Mesodermal cell (in vitro differentiated cells): ENCODE measurements around the gene PTRH2. TPM values are rescaled to one million over a fixed set of nuclear protein-coding genes. Genes with fewer than 3 reads are reported as not detected.
"Not testable (repeated sequence)": the region's sequence is repeated elsewhere in the genome, so short reads cannot be mapped to it uniquely, and the experiment has no call there.

Experiments
- H3K27ac ChIP-seq: 2 replicates; pipeline ENCODE4 v1.7.0; 2013; ENCODE audit warnings: mild to moderate bottlenecking, low read depth, low read length, moderate library complexity; ENCODE audit not compliant: severe bottlenecking
- H3K36me3 ChIP-seq: 2 replicates; pipeline ENCODE4 v1.7.1; 2013; ENCODE audit warnings: mild to moderate bottlenecking, low read length, moderate library complexity; ENCODE audit not compliant: control insufficient read depth, insufficient read depth
- H3K4me1 ChIP-seq: one replicate; pipeline ENCODE4 v1.7.1; 2013; ENCODE audit warnings: mild to moderate bottlenecking, low read length; ENCODE audit not compliant: insufficient read depth, control insufficient read depth, poor library complexity, severe bottlenecking
- H3K4me3 ChIP-seq: 2 replicates; pipeline ENCODE4 v1.7.0; 2013; ENCODE audit warnings: low read length, control low read depth, mild to moderate bottlenecking; ENCODE audit not compliant: insufficient read depth, poor library complexity, severe bottlenecking; ENCODE audit errors: extremely low read depth
- H3K9me3 ChIP-seq: 2 replicates; pipeline ENCODE4 v1.7.1; 2013; ENCODE audit warnings: mild to moderate bottlenecking, low read length, moderate library complexity; ENCODE audit not compliant: control insufficient read depth
- WGBS, 2 experiments: methylation state at CpG; one replicate each; pipeline ENCODE4 v1.1.5; 2013; ENCODE audit warnings: missing lambda C conversion rate in 2 of 2; ENCODE audit not compliant: insufficient coverage in 2 of 2; 5-methylcytosine and 5-hydroxymethylcytosine counted together
- polyA plus RNA-seq, 2 experiments: library from polyadenylated mRNA; stranded (reverse); fragments of 50-300 nt; gene quantifications; one replicate each; pipeline ENCODE4 v1.2.3, GENCODE V29; 2013

Gene PTRH2
- 27.4 TPM for polyA plus RNA-seq (2013, experiment 1 of 2)
- polyA plus RNA-seq (2013, experiment 2 of 2): 27.3 TPM

DNA sequence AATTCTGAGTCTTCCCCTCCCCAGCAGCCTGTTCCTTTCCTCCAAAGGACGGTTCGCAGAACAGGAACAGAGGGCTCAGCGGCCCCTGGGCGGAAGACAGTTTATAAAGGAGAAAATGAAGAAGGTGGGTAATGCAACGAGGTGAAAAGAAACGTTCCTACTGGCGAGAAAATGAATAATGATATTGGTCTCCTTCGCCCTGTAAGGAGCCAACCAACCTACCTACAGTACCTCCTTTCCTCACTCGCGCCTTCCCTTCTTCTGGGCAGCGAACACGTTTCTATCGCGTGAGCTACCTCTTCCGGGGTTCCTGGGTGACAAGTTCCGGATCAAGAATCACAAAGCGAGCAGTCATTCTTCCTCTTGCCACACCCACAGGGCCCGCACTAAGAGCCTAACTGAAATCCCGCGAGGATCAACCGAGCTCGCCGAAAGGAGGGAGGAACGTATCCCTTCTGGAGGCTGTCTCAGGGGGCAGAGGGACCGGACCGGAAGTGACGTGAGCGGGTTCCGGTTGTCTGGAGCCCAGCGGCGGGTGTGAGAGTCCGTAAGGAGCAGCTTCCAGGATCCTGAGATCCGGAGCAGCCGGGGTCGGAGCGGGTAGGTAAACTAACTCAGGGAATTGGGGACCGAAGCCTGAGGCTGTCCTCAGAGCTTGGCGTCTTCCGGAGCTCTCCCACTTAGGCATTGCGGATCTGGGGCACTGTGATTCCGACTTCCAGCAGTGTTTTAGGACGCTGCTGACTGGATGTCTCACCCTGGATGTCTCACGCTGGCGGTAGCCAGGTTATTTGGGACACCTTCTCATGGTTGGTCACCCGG, at the start of gene PTRH2, which contains the start of gene VMP1:
TSS of gene PTRH2 (minus strand) at position 282 of the 822 bp plus-strand sequence. CDS start 9,452 bp downstream, outside the sequence.
TSS of gene VMP1 (plus strand) at position 506 of the 822 bp plus-strand sequence. CDS start 23,793 bp downstream, outside the sequence.
- Histone ChIP-seq H3K4me1 (peaks cover 3% of the 10 kb centered on the region), H3K9me3 (no peaks in the 10 kb centered on the region), H3K4me3 (peak within 1 kb of the TSS; percentile 92), H3K36me3 (peaks cover 26% of the 10 kb centered on the region), H3K27ac (peak within 1 kb of the TSS; percentile 96)
- WGBS, 2 experiments: 0% methylated on average over 33 to 35 of the region's 45 CpGs

DNA sequence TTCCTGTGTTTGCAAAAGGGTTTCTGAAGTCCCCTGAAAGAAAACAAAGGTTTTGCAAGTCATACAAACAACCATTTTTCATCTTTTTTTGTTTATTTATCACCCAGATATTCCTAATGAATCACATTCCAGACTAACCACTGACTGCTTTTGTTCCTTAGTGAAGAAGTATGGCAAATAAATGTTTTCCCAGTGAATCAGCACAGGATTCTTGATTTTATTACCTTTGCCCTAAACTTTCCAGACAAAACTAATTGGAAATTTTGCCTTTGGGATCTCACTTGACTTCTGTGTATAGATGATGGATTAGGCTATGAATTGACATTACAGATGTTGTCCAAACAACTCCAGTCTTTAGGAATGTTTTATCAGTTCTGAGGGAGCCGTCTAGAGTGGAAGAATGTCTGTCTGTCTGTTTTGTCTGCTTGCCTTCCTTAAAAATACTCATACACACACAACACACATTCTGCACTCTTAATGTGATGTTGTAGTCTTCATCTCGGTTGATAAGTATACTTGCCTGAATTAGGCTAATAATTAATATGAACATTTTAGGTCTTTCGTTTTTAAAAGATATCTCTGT, 49.1 kb upstream of the PTRH2 start:
- Histone ChIP-seq H3K36me3 (peaks cover 16% of the 10 kb centered on the region), H3K9me3 (peaks cover 5% of the 10 kb centered on the region), H3K27ac (peak overlapping the region; percentile 98), H3K4me3 (no peak overlapping the region), H3K4me1 (peaks cover 27% of the 10 kb centered on the region)
- no CpG with 5 or more reads among the region's 3 CpGs for WGBS, 2 experiments

DNA sequence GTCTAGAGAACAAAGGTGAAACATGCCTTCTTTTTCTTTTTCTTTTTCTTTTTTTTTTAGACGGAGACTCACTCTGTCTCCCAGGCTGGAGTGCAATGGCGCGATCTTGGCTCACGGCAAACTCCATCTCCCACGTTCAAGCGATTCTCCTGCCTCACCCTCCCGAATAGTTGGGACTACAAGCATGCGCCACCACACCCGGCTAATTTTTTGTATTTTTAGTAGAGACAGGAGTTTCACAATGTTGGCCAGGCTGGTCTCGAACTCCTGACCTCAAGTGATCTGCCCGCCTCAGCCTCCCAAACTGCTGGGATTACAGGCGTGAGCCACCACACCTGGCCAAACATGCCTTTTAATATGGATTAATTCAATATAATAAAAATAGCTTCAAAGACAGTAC, 47.8 kb upstream of the PTRH2 start:
- H3K4me3 ChIP-seq, H3K9me3 ChIP-seq: not testable (repeated sequence)
- 89 to 93% methylated on average over 9 of the region's 12 CpGs for WGBS, 2 experiments
- H3K27ac ChIP-seq: peak overlapping the region; percentile 98
- peaks cover 16% of the 10 kb centered on the region for H3K36me3 ChIP-seq
- H3K4me1 ChIP-seq: peaks cover 26% of the 10 kb centered on the region

DNA sequence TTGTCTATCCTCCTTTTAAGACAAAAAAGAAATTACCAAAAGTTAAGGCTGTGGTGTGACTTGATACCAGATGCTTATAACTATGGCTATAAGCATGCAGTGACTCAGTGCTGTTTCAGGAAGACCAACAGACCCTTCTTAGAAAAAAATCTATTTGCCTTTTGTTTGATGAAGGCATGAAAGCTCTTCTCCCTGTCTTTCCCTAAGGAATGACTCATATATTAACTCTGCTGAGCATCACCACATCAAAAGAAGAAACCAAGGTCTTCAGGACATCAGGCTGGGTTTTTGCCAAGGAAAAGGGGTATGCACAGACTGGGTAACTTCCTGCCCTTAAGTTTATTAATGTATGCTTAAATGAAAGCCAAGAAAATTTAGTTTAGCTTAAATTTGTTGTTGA, 47.3 kb upstream of the PTRH2 start:
- peaks cover 26% of the 10 kb centered on the region for H3K4me1 ChIP-seq
- H3K9me3 ChIP-seq: peaks cover 5% of the 10 kb centered on the region
- no peak overlapping the region for H3K4me3 ChIP-seq
- H3K36me3 ChIP-seq: peaks cover 16% of the 10 kb centered on the region
- peak overlapping the region; percentile 98 for H3K27ac ChIP-seq

DNA sequence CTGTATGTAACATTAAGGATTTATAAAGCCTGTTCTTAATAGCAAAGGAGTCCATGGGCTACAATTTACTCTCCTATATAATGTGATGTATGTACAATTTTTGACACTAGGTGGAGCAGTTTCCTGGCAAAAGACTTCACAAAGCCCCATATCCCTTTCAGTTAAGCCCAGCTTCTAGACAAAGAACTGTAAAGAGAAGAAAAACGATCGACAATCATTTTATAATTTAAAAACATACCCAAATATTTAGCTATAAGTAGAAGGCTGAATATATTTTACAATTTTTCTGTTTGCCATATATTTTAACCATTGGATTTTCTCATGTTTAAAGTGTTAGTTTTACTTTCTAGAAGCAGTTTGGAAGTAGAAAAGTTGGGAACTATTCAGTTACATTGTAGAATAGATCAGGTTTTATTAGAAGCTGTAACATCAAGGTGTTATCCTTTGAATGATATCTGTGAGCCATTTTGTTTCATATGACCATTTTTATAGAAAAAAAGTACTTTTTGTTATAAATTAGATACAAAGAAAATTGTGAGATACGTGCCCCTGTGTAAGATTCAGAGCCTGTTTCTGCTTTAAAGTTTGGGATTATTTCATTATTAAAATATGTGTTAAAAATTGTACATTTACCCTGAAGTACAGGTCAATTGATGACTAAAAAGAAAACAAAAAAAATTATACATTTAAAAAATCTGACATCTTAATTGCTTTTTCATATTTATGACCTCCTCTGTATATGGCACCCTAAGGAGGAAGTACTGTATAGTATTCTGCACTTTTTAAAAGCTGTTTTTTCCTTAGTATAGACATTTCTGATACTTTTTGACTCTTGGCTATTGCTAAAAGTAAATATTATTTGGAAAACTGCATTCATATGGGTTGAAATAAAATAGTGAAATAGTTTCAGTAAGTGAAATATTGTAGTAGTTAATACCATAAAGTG, 46.6 kb upstream of the PTRH2 start:
- Histone ChIP-seq H3K4me3 (no peak overlapping the region), H3K4me1 (peaks cover 26% of the 10 kb centered on the region), H3K9me3 (peaks cover 1% of the 10 kb centered on the region), H3K27ac (peak overlapping the region; percentile 98), H3K36me3 (peaks cover 11% of the 10 kb centered on the region)
- WGBS, 2 experiments: no CpG with 5 or more reads among the region's 3 CpGs

DNA sequence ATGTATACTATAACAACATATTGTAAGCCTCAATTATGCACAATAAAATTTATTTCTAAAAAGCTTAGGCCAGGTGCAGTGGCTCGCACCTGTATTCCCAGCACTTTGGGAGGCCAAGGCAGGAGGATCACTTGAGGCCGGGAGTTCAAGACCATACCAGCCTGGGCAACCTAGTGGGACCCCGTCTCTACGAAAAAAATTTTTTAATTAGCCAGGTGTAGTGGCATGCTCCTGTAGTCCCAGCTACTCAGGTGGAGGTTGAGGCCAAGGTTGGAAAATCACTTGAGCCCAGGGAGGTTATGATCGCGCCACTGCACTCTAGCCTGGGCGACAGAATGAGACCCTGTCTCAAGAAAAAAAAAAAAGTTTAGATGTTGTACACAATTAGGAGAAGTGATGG, 45.7 kb upstream of the PTRH2 start:
- Histone ChIP-seq H3K4me3 (no peak overlapping the region), H3K9me3 (no peaks in the 10 kb centered on the region), H3K4me1 (peaks cover 22% of the 10 kb centered on the region), H3K27ac (no peak overlapping the region), H3K36me3 (peaks cover 3% of the 10 kb centered on the region)
- 91 to 92% methylated on average over 3 to 4 of the region's 7 CpGs for WGBS, 2 experiments

DNA sequence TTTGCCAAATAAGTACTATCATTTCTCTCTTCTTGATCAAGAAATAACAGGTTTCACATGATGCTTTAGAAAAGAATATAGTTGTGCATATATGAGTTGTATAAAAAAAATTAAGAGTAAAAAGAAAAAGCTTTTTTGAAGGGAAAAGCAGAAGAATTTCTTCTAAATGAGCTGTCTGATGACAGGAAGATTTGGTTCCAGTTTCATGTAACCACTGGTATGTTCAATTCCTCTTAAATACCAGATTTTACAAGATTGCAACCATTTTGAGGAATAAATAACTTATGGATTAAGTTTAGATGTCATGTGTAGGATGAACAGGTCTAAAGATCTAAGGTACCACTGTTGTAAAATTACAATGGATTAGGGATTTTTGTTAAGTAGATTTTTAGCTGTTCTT, 45.2 kb upstream of the PTRH2 start:
- peaks cover 17% of the 10 kb centered on the region for H3K4me1 ChIP-seq
- peaks cover 4% of the 10 kb centered on the region for H3K36me3 ChIP-seq
- no peak overlapping the region for H3K27ac ChIP-seq
- no peak overlapping the region for H3K4me3 ChIP-seq
- no peaks in the 10 kb centered on the region for H3K9me3 ChIP-seq

DNA sequence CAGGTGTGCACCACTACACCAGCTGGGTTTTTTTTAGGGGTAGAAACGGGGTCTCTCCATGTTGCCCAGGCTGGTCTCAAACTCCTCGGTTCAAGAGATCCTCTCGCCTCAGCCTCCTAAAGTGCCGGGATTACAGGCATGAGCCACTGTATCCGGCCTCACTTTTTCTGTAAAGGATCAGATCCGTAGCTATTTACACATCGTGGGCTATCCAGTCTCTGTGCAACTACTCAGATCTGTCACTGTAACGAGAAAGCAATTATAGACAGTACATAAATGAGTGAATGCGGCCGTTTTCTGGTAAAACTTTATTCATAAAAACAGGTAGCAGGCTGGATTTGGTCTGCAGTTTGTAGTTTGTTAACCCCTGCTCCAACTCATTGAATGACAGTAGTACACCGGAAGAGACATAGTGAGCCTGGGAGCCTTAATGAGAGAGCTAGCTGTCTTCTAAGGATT, 44.8 kb upstream of the PTRH2 start:
- no peak overlapping the region for H3K4me3 ChIP-seq
- peaks cover 15% of the 10 kb centered on the region for H3K4me1 ChIP-seq
- no peaks in the 10 kb centered on the region for H3K9me3 ChIP-seq
- peaks cover 9% of the 10 kb centered on the region for H3K36me3 ChIP-seq
- no peak overlapping the region for H3K27ac ChIP-seq
- 95 to 97% methylated on average over 8 to 11 of the region's 11 CpGs for WGBS, 2 experiments

DNA sequence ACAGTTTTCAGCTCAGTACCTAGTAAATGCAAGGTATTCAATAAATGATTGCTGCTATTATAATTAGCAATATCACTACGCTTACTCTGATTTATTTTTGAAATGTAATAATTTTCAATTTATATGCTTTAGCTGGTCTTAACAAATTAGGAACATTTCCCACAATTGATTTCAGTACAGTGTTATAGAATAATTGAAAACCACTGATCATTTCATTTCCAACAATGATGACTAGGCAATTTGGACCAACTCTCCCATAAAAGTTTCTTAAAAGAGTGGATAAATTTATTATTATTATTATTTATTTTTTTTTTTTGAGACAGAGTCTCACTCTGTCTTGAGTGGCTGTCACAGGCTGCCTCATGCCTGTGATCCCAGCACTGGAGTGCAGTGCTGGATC, 41.4 kb upstream of the PTRH2 start:
- H3K4me1 ChIP-seq: no peaks in the 10 kb centered on the region
- no CpG with 5 or more reads among the region's 1 CpG for WGBS, 2 experiments
- no peak overlapping the region for H3K27ac ChIP-seq

DNA sequence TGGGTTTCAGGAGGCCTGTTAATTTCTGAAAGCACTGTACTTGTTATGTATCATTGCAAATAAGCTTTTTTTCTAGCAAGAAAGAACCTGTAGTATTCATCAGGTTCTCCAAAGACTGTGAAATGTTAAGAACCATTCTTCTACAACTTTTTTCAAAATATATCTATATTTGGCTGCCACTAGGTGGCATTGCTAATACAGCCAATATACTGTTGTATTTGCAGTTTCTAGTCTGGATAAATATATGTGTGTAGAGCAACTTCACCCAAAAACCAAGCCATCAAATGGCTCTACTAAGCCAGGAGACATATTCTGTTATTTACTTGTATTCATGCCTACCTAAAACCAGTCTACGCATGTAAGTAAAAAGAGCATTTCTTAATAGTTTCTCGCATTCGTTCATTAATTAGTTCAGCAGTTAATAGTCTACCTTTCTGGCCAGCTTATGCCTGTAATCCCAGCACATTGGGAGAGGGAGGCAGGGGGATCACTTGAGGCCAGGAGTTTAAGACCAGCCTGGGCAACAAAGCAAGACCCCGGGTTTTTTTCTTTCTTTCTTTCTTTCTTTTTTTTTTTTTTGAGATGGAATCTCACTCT, 39.7 kb upstream of the PTRH2 start:
- peaks cover 5% of the 10 kb centered on the region for H3K9me3 ChIP-seq
- H3K36me3 ChIP-seq: peaks cover 29% of the 10 kb centered on the region
- no peak overlapping the region for H3K4me3 ChIP-seq
- H3K4me1 ChIP-seq: no peaks in the 10 kb centered on the region
- no peak overlapping the region for H3K27ac ChIP-seq
- 90 to 100% methylated on average over 2 of the region's 4 CpGs for WGBS, 2 experiments

More for the DNA sequence above, 41.4 kb upstream of the PTRH2 start:
- Histone ChIP-seq H3K36me3 (peaks cover 18% of the 10 kb centered on the region), H3K9me3 (peaks cover 5% of the 10 kb centered on the region), H3K4me3 (no peak overlapping the region)
